H7 (cell line): ENCODE data around the gene SERPINA9. TPM values are rescaled to one million over a fixed set of nuclear protein-coding genes. Genes with fewer than 3 reads are reported as not detected.
A peak's percentile ranks its signal among the peaks of the same experiment; 100 is the strongest.

Experiments used
- DNase-seq: peaks from one replicate; pipeline ENCODE4 v3.0.0; 2012
- H3K27me3 ChIP-seq: 2 replicates; pipeline ENCODE4 v1.6.0; 2011; ENCODE audit warnings: mild to moderate bottlenecking, low read length; ENCODE audit not compliant: control insufficient read depth, insufficient read depth
- H3K36me3 ChIP-seq: replicated peaks from 2 replicates; pipeline ENCODE4 v1.5.1; 2011; ENCODE audit warnings: low read length; ENCODE audit not compliant: control insufficient read depth, insufficient read depth
- H3K4me3 ChIP-seq: 2 replicates; pipeline ENCODE4 v1.5.1; 2011; ENCODE audit warnings: low read depth, mild to moderate bottlenecking, control low read depth, low read length, moderate library complexity; ENCODE audit not compliant: insufficient read depth
- total RNA-seq: library from RNA; depleted of rRNA; stranded (reverse); fragments of >200 nt; shearing (Covaris generic); gene quantifications from 2 replicates; pipeline ENCODE4 v1.2.3, GENCODE V29; 2014

Gene SERPINA9
- total RNA-seq, 1 experiment from 2014 or later, result not detected

GRCh38 chr14:94462763-94463572 is 13.0 kb downstream of the SERPINA9 start:
- Histone ChIP-seq H3K27me3 (no peaks in the 10 kb centered on the region), H3K4me3 (no peak overlapping the region), H3K36me3 (no peaks in the 10 kb centered on the region)
- no peak for DNase-seq

GRCh38 chr14:94462219-94462551 is 13.8 kb downstream of the SERPINA9 start:
- DNase-seq, result no peak
- no peaks in the 10 kb centered on the region for H3K27me3 ChIP-seq
- no peaks in the 10 kb centered on the region for H3K36me3 ChIP-seq
- no peak overlapping the region for H3K4me3 ChIP-seq

GRCh38 chr14:94461526-94462218 is 14.3 kb downstream of the SERPINA9 start:
- H3K36me3 ChIP-seq, result no peaks in the 10 kb centered on the region
- no peak for DNase-seq

GRCh38 chr14:94460631-94461416 is 15.2 kb downstream of the SERPINA9 start:
- Histone ChIP-seq H3K36me3 (no peaks in the 10 kb centered on the region), H3K27me3 (no peaks in the 10 kb centered on the region), H3K4me3 (no peak overlapping the region)
- no peak for DNase-seq

More at GRCh38 chr14:94461526-94462218, 14.3 kb downstream of the SERPINA9 start:
- H3K27me3 ChIP-seq, result no peaks in the 10 kb centered on the region
- no peak overlapping the region for H3K4me3 ChIP-seq

- DNase-seq, result no peak
- no peaks in the 10 kb centered on the region for H3K27me3 ChIP-seq
- H3K4me3 ChIP-seq, result no peak overlapping the region
- no peaks in the 10 kb centered on the region for H3K36me3 ChIP-seq
Observed at GRCh38 chr14:94458558-94459205, 17.3 kb downstream of the SERPINA9 start.

- no peaks in the 10 kb centered on the region for H3K27me3 ChIP-seq
- H3K36me3 ChIP-seq, result no peaks in the 10 kb centered on the region
- H3K4me3 ChIP-seq, result no peak overlapping the region
- DNase-seq, result no peak
Observed at GRCh38 chr14:94458096-94458495, 17.9 kb downstream of the SERPINA9 start.

GRCh38 chr14:94455928-94456327 is 20.1 kb downstream of the SERPINA9 start:
- no peaks in the 10 kb centered on the region for H3K27me3 ChIP-seq
- no peak for DNase-seq
- no peak overlapping the region for H3K4me3 ChIP-seq
- H3K36me3 ChIP-seq, result no peaks in the 10 kb centered on the region

GRCh38 chr14:94451826-94452225 is 24.2 kb downstream of the SERPINA9 start:
- Histone ChIP-seq H3K36me3 (no peaks in the 10 kb centered on the region), H3K4me3 (no peak overlapping the region), H3K27me3 (no peaks in the 10 kb centered on the region)
- no peak for DNase-seq

GRCh38 chr14:94451091-94451771 is 24.8 kb downstream of the SERPINA9 start:
- no peaks in the 10 kb centered on the region for H3K27me3 ChIP-seq
- no peaks in the 10 kb centered on the region for H3K36me3 ChIP-seq
- peak; percentile 53 for DNase-seq
- no peak overlapping the region for H3K4me3 ChIP-seq

- Histone ChIP-seq H3K27me3 (no peaks in the 10 kb centered on the region), H3K36me3 (no peaks in the 10 kb centered on the region), H3K4me3 (no peak overlapping the region)
- DNase-seq, result no peak
Observed at GRCh38 chr14:94450722-94451090, 25.3 kb downstream of the SERPINA9 start.

GRCh38 chr14:94449930-94450329 is 26.1 kb downstream of the SERPINA9 start:
- DNase-seq, result no peak
- Histone ChIP-seq H3K27me3 (no peaks in the 10 kb centered on the region), H3K4me3 (no peak overlapping the region)

GRCh38 chr14:94448071-94448808 is 27.8 kb downstream of the SERPINA9 start:
- Histone ChIP-seq H3K27me3 (no peaks in the 10 kb centered on the region), H3K36me3 (no peaks in the 10 kb centered on the region), H3K4me3 (no peak overlapping the region)
- DNase-seq, result no peak

More at GRCh38 chr14:94449930-94450329, 26.1 kb downstream of the SERPINA9 start:
- no peaks in the 10 kb centered on the region for H3K36me3 ChIP-seq

GRCh38 chr14:94447206-94447605 is 28.8 kb downstream of the SERPINA9 start:
- DNase-seq, result no peak
- Histone ChIP-seq H3K36me3 (no peaks in the 10 kb centered on the region), H3K27me3 (no peaks in the 10 kb centered on the region), H3K4me3 (no peak overlapping the region)
